ENCODE results near the gene OPA3.

DNA sequence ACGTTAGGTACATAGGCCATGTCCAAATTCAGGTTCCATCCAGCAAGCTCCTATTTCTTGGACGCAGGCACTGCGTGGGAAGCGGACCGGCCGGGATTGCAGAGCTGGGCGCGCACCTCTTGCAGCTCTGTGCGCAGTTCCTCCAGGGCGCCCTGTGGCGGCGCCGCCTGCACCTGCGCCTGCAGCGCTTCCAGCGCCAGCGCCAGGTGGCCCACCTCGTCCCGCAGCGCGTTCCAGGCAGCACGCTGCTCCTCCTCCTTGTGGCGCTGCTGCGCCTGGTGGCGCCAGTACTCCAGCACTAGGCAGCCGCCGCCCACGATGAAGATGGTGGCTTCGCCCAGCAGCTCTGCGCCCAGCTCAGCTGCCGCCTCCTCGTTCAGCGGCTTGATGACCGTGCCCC is 31.1 kb downstream of the OPA3 start:
- TF ChIP-seq, protein P1, sequence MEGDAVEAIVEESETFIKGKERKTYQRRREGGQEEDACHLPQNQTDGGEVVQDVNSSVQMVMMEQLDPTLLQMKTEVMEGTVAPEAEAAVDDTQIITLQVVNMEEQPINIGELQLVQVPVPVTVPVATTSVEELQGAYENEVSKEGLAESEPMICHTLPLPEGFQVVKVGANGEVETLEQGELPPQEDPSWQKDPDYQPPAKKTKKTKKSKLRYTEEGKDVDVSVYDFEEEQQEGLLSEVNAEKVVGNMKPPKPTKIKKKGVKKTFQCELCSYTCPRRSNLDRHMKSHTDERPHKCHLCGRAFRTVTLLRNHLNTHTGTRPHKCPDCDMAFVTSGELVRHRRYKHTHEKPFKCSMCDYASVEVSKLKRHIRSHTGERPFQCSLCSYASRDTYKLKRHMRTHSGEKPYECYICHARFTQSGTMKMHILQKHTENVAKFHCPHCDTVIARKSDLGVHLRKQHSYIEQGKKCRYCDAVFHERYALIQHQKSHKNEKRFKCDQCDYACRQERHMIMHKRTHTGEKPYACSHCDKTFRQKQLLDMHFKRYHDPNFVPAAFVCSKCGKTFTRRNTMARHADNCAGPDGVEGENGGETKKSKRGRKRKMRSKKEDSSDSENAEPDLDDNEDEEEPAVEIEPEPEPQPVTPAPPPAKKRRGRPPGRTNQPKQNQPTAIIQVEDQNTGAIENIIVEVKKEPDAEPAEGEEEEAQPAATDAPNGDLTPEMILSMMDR (IDR thresholded peaks at IDR 0.05): no peak
- no peak for TF ChIP-seq POLR2AphosphoS5 (IDR thresholded peaks at IDR 0.05; ENCODE audit: insufficient read depth in 1 of 2, low read depth in 1 of 2)
- no peak for TF ChIP-seq POLR2A (IDR thresholded peaks at IDR 0.05)
